GM18858 (cell line): Measurements from ENCODE around the gene GPBAR1.

Experiments used
- ATAC-seq: cut with Tn5 transposase; IDR thresholded peaks from one replicate; pipeline ENCODE4 v1.9.1; 2021; ENCODE audit not compliant: unreplicated experiment

Gene GPBAR1

GRCh38 chr2:218260742-218261422 lies at the start of gene GPBAR1:
Gene GPBAR1, plus strand, starts transcription at chr2:218261015. Its CDS starts 1,710 bp downstream, at chr2:218262725.
- no peak for ATAC-seq

DNA sequence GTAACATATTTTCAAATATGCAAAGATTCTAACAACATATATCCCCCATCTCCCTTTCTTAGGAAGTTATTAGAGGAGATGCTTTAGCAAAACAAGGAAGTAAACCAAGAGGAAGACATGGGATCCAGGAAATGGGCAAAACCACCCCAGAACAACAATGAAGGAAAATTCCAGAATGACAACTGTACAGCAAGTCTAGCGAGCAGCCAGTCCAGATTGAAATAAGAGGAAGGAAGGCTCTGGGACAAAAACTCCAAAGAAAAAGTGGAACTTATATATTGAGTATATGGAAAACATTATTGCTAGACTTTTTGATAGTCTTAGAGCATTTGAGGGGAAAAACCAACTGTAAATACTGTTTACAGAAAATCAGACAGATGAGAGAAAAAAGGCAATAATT lies 46.7 kb upstream of the GPBAR1 start:
- ATAC-seq: no peak

DNA sequence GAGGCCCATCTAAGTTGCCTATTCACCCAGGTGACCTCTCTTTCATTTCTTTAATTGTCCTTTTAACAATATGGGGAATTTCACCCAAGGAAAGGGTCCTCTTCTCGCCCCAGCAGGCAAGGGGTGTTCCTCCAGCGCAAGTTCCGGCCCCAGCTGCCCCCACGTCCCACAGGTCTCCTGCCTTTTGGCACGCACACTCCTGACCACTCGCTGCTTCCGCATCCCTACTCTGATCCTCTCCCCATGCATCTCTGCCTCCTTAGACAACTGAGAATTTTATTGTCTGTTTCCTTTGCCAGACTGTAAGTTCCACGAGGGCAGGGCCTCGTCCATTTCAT lies 44.5 kb upstream of the GPBAR1 start:
- ATAC-seq: no peak

- peak; percentile 48 for ATAC-seq
Observed at GRCh38 chr2:218216674-218217359, 44.0 kb upstream of the GPBAR1 start, which contains the start of gene ARPC2. Gene ARPC2, plus strand, starts transcription at chr2:218217189. Its CDS starts 282 bp downstream, at chr2:218217471.

GRCh38 chr2:218217360-218218267 lies 43.2 kb upstream of the GPBAR1 start:
- ATAC-seq: no peak

DNA sequence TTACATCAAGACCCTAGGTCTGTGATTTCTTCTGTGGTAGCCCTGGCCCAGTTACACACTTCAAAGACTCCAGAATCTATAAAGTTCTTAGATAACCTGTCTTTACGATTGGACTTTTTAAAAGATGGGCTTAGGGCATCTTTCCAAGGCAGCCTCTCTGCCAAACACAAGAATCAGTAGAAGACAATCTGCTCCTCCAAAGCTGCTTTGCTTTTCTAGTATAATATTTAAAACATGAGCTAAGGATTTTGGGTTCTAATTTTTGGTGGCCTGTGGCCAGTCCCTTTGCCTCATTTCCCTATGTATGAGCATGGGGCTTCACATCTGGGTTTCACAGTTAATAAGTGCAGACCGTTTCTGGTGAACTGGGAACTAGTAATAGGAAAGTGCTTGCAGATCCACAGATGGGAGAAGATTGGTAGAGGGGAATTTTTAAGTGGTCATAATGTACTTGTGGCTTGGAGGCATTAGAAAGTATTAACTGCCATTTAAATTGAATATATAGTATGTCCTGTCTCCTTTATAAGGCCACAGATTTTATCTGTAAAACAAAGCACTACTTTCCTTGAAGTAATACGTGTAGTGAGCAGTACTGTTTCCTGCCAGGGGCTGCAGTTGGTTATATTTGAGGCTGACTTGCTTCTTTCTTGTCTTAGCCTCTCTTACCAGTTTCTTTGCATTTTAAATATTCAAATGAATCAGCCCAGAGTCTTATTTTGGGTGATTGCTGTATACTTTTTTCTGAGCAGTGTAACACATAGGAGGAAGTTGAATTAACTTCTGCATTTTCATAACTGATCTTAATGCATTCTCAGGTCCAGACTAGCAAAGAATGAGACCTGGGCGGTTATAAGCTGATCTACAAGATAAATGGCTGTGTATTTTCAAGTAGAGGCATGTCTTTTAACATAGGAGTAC lies 42.3 kb upstream of the GPBAR1 start:
- peak; percentile 37 for ATAC-seq

GRCh38 chr2:218219934-218220333 lies 40.9 kb upstream of the GPBAR1 start:
- no peak for ATAC-seq

- ATAC-seq: no peak
Observed at GRCh38 chr2:218221000-218221399, 39.8 kb upstream of the GPBAR1 start.

DNA sequence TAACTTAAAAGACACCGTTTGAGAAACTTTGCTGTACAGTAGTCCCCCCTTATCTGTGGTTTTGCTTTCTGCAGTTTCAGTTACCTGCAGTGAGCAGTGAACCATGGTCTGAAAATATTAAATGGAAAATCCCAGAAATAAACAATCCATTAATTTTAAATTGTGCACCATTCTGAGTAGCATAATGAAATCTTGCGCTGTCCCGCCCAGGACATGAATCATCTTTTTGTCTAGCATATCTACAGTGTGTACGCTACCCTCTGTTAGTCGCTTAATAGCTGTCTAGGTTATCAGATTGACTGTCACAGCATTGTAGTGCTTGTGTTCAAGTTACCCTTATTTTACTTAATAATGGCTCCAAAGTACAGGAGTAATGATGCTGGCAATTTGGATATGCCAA lies 37.8 kb upstream of the GPBAR1 start:
- ATAC-seq: no peak

- no peak for ATAC-seq
Observed at GRCh38 chr2:218224186-218224585, 36.6 kb upstream of the GPBAR1 start.

GRCh38 chr2:218226903-218227302 lies 33.9 kb upstream of the GPBAR1 start:
- ATAC-seq: no peak

GRCh38 chr2:218228366-218229090 lies 32.3 kb upstream of the GPBAR1 start:
- no peak for ATAC-seq

GRCh38 chr2:218229239-218229638 lies 31.6 kb upstream of the GPBAR1 start:
- peak; percentile 86 for ATAC-seq

- ATAC-seq: no peak
Observed at GRCh38 chr2:218229851-218230250, 31.0 kb upstream of the GPBAR1 start.

GRCh38 chr2:218230882-218231281 lies 29.9 kb upstream of the GPBAR1 start:
- ATAC-seq: no peak

DNA sequence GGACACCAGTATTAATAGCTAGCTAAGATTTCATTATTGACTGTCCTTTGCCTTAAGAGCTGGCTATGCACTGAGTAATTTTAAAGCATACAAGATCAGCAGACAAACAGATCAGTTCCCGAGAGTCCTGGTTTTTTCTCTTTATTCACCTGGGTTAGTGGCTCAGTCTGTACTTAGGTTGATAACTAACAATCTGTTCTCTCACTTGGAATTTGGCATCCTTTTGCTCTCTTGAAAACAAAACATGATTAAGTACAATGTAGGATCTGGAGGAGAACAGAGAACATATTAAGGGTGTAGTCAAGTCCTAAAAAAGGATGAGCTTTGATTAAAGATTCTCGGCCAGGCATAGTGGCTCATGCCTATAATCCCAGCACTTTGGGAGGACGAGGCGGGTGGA lies 27.3 kb upstream of the GPBAR1 start:
- ATAC-seq: no peak

GRCh38 chr2:218234521-218234920 lies 26.3 kb upstream of the GPBAR1 start:
- no peak for ATAC-seq

DNA sequence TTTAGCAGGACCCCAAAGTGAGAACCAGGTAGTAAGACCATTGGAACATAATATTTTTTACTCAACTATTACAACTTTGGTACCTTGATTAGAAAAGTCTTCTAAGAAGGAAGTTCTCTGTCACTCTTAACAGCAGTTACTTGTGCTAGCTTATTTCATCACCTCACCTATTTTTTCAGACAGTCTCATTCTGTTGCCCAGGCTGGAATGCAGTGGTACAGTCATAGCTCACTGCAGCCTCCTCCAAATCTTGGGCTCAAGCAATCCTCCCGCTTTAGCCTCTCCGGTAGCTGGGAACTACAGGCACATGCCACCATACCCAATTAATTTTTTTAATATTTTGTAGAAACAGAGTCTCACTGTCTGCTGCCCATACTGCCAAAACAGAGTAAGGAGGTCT lies 25.8 kb upstream of the GPBAR1 start:
- ATAC-seq: no peak

DNA sequence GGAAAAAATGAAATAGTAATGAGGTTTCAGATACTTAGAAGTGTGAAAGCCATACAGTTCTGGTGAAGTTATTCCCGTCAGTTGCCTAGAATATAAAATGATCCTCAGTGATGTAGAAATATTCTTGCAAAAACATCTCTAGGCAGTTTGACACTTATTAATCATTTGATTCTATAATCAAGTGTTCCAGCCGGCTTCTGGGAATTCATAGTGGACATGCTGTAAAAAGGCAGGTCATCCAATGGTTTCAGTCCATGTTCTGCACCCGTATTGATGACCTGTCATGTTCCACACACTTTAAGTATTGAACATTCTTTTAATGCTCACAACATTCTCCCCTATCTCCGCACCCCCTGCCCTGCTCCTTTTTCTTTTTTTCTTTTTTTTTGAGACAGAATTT lies 24.0 kb upstream of the GPBAR1 start:
- no peak for ATAC-seq

DNA sequence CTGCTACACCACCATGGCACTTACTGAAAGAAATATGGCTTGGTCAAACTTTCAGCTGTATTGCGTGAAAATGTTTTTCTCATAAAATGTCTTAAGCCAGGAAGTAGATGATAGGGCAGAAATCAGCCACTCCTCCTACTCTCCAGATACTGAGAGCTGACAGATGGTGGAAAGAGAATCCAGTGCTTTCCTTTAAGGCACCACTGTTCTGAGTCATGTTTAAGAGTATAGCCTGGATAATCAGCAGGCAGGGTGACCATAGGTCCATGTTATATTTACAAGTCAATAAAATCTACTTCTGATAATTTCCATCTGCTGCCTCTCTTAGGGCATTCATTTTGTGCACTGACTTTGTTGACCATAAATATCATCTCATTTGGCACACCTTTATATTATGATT lies 21.9 kb upstream of the GPBAR1 start:
- no peak for ATAC-seq
